Measurements from ENCODE around the gene ADCY5.

- TF ChIP-seq CTCF (IDR thresholded peaks at IDR 0.05) (no peak), POLR2A (IDR thresholded peaks at IDR 0.05) (no peak), EP300 (IDR thresholded peaks at IDR 0.05) (no peak), POLR2AphosphoS5 (IDR thresholded peaks at IDR 0.05) (no peak)
These were observed 100.3 kb downstream of the ADCY5 start for GRCh38 chr3:123348471-123349200.
